Measurements from ENCODE around the gene STK31.
"Not testable (repeated sequence)": the region's sequence is repeated elsewhere in the genome, so short reads cannot be mapped to it uniquely, and the experiment has no call there.

The STK31 gene

GRCh38 chr7:23713285-23714149 is 3.5 kb downstream of the STK31 start:
- DNase-seq = no peak

DNA sequence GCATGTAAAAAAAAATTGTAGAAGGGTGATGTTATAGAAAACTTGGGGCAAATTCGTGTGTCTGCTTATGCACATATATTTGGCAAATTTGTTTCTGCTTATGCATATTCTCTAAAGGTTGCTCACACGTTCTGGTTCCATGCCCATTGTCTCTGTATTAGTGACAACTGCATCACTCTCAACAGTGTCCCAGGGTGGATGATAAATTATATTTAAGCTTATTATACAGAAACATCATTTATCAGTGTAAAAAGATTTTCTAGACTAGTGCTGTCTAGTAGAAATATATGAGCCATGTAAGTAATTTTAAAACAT is 4.1 kb downstream of the STK31 start:
- DNase-seq = no peak

- no peak for DNase-seq
Observed at GRCh38 chr7:23714579-23714978, 4.6 kb downstream of the STK31 start.

DNA sequence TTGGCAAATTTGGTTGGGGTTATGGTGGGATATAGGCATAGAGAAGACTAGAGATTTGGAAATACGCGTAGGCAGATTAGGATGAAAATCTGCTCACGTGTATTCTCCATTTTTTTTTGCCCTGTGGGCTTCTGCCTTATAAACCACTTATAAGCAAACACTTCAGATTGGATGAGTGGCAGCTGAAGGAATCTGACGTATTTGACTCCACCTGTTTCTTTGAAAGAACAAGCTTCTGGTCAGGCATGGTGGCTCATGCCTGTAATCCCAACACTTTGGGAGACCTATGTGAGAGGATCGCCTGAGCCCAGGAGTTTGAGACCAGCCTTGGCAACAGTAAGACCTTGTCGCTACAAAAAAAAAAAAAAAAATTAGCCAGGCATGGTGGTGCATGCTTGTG is 5.1 kb downstream of the STK31 start:
- DNase-seq = no peak

GRCh38 chr7:23717788-23718187 is 7.8 kb downstream of the STK31 start:
- DNase-seq = no peak

- DNase-seq = no peak
Observed at GRCh38 chr7:23721456-23721855, 11.4 kb downstream of the STK31 start.

DNA sequence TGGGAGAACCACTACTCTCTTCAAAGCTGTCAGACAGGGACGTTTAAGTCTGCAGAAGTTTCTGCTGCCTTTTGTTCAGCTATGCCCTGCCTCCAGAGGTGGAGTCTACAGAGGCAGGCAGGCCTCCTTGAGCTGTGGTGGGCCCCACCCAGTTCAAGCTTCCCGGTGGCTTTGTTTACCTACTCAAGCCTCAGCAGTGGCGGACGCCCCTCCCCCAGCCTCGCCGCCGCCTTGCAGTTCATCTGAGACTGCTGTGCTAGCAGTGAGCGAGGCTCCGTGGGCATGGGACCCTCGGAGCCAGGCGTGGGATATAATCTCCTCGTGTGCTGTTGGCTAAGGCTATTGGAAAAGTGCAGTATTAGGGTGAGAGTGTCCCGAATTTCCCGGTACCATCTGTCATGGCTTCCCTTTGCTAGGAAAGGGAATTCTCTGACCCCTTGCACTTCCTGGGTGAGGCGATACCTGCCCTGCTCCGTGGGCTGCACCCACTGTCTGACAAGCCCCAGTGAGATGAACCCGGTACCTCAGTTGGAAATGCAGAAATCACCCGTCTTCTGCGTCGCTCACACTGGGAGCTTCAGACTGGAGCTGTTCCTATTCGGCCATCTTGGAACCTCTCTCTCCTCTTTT is 12.7 kb downstream of the STK31 start:
- not testable (repeated sequence) for DNase-seq

- not testable (repeated sequence) for DNase-seq
Observed at GRCh38 chr7:23724113-23724512, 14.1 kb downstream of the STK31 start.

DNA sequence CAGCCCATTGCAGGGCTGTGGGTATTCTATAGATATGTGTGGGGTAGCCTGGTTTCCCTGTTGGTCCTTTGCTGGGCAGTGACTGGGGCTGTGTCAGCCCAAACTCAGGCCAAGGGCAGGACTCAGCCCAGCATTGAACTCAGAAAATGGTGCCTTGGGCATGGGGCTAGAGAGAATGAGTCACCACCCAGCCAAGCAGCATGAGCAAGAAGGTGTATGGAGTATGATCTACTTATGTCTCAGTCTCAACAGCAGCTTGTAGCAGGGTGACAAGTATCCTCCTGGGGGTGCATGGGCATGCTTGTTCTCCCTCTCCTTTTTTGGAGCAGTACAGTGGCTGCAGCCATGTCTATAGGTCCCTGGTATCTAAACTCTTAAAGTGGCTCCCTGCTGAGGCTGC is 32.0 kb downstream of the STK31 start:
- DNase-seq = no peak

- no peak for DNase-seq
Observed at GRCh38 chr7:23743226-23743625, 33.2 kb downstream of the STK31 start.

DNA sequence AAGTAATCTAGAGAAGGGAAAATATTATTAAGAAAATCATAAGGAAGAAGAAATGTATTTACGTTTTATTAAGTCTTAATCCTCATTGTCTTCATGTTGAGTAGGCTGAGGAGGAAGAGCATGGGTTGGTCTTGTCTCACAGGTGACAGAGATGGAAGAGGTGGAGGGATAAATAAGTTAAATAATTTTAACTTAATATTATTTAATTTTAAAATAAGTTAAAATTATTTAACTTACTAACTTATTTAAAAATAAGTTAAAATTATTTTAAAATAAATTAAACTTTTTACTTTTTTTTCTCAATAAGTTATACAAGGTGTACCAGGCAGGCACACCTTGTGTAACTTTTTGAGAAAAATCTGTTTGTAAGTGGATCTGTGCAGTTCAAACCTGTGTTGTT is 36.6 kb downstream of the STK31 start:
- DNase-seq = no peak

GRCh38 chr7:23751852-23752251 is 41.8 kb downstream of the STK31 start:
- no peak for DNase-seq

GRCh38 chr7:23758839-23759238 is 48.8 kb downstream of the STK31 start:
- not testable (repeated sequence) for DNase-seq

DNA sequence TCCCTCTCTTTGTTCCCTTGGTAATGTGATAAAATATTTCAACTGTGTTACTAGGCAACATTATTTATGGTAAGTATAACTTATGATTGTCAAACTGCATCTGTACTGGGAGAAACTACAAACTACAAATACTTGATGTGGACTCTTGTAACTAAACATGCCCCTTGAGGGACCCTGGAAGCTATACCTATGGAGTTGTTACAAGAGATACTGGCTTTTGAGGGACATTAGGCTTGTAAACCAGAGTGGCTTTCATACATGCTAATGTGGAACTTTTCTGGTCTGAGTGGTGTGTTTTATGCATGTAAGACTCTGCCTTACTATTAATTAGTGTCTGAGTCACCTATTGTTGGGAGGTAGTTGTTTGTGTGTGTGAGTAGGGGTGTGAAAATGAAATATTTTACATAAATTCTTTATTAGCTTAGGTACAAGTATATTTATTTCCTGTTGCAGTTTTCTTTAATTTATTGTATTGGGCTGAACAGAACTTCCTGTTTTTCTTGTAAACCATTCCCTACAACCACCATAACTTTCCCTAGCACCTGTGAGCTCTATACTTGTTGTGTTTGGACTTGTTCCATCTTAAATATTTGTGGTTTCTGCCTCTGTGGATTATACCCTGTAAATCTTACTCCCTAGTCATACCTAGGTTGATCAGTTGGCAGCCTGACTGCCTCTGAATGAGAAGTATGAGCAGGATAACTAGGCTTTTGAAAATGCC is 49.8 kb downstream of the STK31 start:
- DNase-seq = no peak

- no peak for DNase-seq
Observed at GRCh38 chr7:23765943-23766342, 55.9 kb downstream of the STK31 start.

GRCh38 chr7:23767514-23767913 is 57.5 kb downstream of the STK31 start:
- DNase-seq = no peak

DNA sequence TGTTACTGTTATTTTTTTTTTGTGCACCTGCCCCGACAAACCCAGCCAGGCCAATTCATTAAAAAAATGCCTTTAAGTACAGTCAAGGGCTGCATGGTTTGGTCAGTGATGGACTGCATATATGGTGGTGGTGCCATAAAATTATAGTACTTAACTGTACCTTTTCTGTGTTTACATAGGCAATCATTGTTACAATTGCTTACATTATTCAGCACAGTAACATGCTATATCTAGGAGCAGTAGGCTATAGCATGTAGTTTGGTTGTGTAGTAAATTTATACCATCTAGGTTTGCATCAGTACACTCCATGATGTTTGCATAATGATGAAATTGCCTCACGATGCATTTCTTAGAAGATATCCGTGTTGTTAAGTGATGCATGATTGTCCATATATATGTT is 58.0 kb downstream of the STK31 start:
- DNase-seq = no peak

GRCh38 chr7:23779185-23779800 is 69.3 kb downstream of the STK31 start:
- DNase-seq = not testable (repeated sequence)

GRCh38 chr7:23783115-23783514 is 73.1 kb downstream of the STK31 start:
- no peak for DNase-seq

DNA sequence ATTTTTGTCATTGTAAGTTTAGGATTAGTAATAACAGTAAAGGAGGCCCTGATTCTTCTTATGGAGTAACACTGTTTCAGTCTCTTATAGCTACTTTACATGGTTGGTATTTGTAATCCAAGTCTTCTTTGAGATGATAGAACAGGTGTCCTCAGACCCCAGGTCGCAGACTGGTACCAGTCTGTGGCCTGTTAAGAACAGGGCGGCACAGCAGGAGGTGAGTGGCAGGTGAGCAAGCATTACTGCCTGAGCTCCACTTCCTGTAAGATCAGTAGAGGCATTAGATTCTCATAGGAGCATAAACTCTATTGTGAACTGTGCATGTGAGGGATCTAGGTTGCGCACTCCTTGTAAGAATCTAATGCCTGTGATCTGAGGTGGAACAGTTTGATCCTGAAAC is 77.3 kb downstream of the STK31 start:
- DNase-seq = no peak

GRCh38 chr7:23788843-23789242 is 78.8 kb downstream of the STK31 start:
- DNase-seq = no peak

GRCh38 chr7:23791721-23792120 is 81.7 kb downstream of the STK31 start:
- DNase-seq = no peak

DNA sequence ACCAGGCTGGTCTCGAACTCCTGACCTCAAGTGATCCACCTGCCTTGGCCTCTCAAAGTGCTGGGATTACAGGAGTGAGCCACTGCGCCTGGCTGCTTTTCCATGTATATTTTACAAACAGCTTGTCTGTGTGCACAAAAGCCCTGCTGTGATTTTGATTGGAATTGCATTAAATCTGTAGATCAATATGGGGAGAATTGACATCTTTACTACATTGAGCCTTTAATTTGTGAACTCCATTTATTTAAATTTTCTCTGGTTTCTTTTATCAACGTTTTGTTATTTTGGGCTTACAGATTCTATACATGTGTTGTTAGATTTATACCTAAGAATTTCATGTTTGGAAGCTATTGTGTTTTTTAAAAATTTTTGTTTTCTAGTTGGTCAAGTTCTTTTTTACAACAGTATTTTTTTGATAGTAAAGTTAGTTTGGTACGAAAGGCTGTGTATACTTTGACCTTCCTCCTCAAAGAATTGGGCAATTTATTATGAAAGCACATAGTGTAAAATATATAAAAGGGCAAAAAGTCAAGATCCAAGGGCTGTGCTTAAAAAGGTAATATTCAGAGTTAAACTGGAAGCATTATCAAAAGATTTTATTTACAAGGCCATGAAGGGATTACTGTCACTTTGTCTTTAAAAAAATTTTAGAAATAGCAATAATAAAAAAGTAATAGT is 92.8 kb downstream of the STK31 start:
- no peak for DNase-seq

Data from stimulated activated CD4-positive, alpha-beta T cell treated with anti-CD3 and anti-CD28 coated beads, Interleukin-15, amount 100 ng/mL, for 24 hours (primary cell).